GM19099 (cell line): Measurements from ENCODE around the gene CRELD2.
A peak's percentile ranks its signal among the peaks of the same experiment; 100 is the strongest.

ENCODE experiments used
- POLR2A ChIP-seq: IDR thresholded peaks from 3 replicates; pipeline ENCODE4 v1.6.1; 2011; ENCODE audit warnings: low read depth; ENCODE audit not compliant: insufficient read length; ENCODE audit errors: extremely low read depth

The CRELD2 gene

GRCh38 chr22:49929994-49930575 is 11.7 kb downstream of the CRELD2 start:
- TF ChIP-seq POLR2A: no peak

GRCh38 chr22:49930596-49931412 is 12.4 kb downstream of the CRELD2 start:
- TF ChIP-seq POLR2A: no peak

- TF ChIP-seq POLR2A: no peak
Observed at GRCh38 chr22:49933236-49934159, 15.1 kb downstream of the CRELD2 start.

GRCh38 chr22:49934160-49934890 is 15.9 kb downstream of the CRELD2 start:
- TF ChIP-seq POLR2A: no peak

- no peak for TF ChIP-seq POLR2A
Observed at GRCh38 chr22:49934891-49935557, 16.6 kb downstream of the CRELD2 start.

- TF ChIP-seq POLR2A: no peak
Observed at GRCh38 chr22:49935561-49935960, 17.1 kb downstream of the CRELD2 start.

GRCh38 chr22:49936018-49936972 is 17.9 kb downstream of the CRELD2 start:
- peak; percentile 52 for TF ChIP-seq POLR2A

- TF ChIP-seq POLR2A: no peak
Observed at GRCh38 chr22:49936973-49937757, 18.7 kb downstream of the CRELD2 start.

GRCh38 chr22:49937758-49938564 is 19.5 kb downstream of the CRELD2 start:
- no peak for TF ChIP-seq POLR2A

- no peak for TF ChIP-seq POLR2A
Observed at GRCh38 chr22:49938565-49939136, 20.2 kb downstream of the CRELD2 start.
